Lower lobe of right lung (tissue), 2 donors: ENCODE data around the gene ROBO1. TPM values are rescaled to one million over a fixed set of nuclear protein-coding genes. Genes with fewer than 3 reads are reported as not detected.

Experiments
- ATAC-seq, 2 donors: fragments of 200-7000 bp; cut with Tn5 transposase; one replicate each; pipeline ENCODE4 v1.9.1; 2020 to 2022; ENCODE audit warnings: mild to moderate bottlenecking in 2 of 2, moderate library complexity in 2 of 2
- DNase-seq: peaks from one replicate; pipeline ENCODE4 v3.0.0-alpha.2; 2020
- H3K27ac ChIP-seq: fragments of 200-600 bp; one replicate; pipeline ENCODE4 v1.8.0; 2022
- H3K27me3 ChIP-seq: fragments of 200-600 bp; one replicate; pipeline ENCODE4 v1.8.0; 2022; ENCODE audit warnings: low read depth
- H3K36me3 ChIP-seq: fragments of 200-600 bp; one replicate; pipeline ENCODE4 v1.8.0; 2022; ENCODE audit warnings: mild to moderate bottlenecking
- H3K4me1 ChIP-seq: fragments of 200-600 bp; one replicate; pipeline ENCODE4 v1.8.0; 2022
- H3K4me3 ChIP-seq: fragments of 200-600 bp; one replicate; pipeline ENCODE4 v1.8.0; 2022; ENCODE audit warnings: mild to moderate bottlenecking
- H3K9me3 ChIP-seq: fragments of 200-600 bp; one replicate; pipeline ENCODE4 v1.8.0; 2022
- intact Hi-C: fragments of 100-400 bp; cut with DNase I; formaldehyde crosslinking; loops from one replicate; pipeline ENCODE4 v1.11.0; 2022
- total RNA-seq: library from RNA; stranded (reverse); fragmentation: NEBNext Ultra II Directional; extraction: Animal tissue kit (Norgen Biotek cat#: 25700); gene quantifications from one replicate; pipeline ENCODE4 v1.2.1, GENCODE V29; 2021
- TF ChIP-seq, protein P1 (sequence below): fragments of 200-600 bp; IDR thresholded peaks from one replicate; pipeline ENCODE4 v1.8.0; 2022; ENCODE audit warnings: antibody characterized with exemption, mild to moderate bottlenecking
- donor health status: DM: no; HTN: yes; CAD: no; lungs with severe emphysema.

ROBO1 gene
- total RNA-seq, 1 donor from 2014 or later = 14.8 TPM

DNA sequence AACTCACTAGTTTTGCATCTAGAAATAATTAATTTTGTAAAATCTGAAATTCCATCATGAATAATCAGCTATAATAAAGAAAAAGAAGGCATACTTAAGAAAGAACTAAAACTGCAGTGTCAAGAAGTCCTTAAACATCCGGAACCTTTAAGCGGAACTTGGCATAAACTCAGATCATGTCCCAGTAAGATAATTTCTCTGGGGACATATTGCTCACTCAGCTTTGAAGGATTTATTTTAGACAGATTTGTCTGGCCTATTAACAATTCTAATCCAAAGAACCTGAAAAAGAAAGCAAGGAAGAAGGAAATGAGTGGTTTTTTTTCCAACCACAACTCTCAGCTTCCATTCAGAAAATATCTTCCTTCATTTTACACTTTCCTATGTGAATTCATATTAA, 850.3 kb downstream of the ROBO1 start:
- H3K4me3 ChIP-seq = no peak overlapping the region
- H3K27ac ChIP-seq = no peak overlapping the region
- H3K4me1 ChIP-seq = no peaks in the 10 kb centered on the region

DNA sequence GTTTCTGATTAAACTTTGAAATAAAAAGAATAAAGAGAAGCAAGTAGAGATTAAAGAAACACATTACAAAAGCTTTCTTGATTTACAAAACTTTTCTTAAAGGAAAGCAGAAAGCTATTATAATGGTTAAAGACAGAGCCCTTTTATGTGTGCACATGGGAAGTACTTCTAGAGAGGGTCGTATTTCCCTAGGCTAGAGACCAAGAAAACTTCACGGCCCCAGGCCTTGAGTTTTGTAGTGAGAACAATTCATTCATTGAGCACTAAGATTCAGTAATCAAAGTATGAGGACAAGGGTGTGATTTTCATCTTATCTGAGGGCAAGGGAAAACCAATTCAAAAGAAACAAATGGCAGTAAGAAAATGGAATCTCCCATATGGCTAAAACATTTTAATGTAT, 854.1 kb downstream of the ROBO1 start:
- intact Hi-C loops = no loop called here
- Histone ChIP-seq H3K9me3 (no peaks in the 10 kb centered on the region), H3K4me1 (no peaks in the 10 kb centered on the region), H3K4me3 (no peak overlapping the region), H3K27ac (no peak overlapping the region), H3K27me3 (no peaks in the 10 kb centered on the region), H3K36me3 (no peaks in the 10 kb centered on the region)
- no peak for DNase-seq
- TF ChIP-seq, protein P1, sequence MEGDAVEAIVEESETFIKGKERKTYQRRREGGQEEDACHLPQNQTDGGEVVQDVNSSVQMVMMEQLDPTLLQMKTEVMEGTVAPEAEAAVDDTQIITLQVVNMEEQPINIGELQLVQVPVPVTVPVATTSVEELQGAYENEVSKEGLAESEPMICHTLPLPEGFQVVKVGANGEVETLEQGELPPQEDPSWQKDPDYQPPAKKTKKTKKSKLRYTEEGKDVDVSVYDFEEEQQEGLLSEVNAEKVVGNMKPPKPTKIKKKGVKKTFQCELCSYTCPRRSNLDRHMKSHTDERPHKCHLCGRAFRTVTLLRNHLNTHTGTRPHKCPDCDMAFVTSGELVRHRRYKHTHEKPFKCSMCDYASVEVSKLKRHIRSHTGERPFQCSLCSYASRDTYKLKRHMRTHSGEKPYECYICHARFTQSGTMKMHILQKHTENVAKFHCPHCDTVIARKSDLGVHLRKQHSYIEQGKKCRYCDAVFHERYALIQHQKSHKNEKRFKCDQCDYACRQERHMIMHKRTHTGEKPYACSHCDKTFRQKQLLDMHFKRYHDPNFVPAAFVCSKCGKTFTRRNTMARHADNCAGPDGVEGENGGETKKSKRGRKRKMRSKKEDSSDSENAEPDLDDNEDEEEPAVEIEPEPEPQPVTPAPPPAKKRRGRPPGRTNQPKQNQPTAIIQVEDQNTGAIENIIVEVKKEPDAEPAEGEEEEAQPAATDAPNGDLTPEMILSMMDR = no peak
- ATAC-seq = no peak

More for the DNA sequence above, 850.3 kb downstream of the ROBO1 start:
- Histone ChIP-seq H3K36me3 (no peaks in the 10 kb centered on the region), H3K27me3 (no peaks in the 10 kb centered on the region), H3K9me3 (no peaks in the 10 kb centered on the region)
- TF ChIP-seq, protein P1 = no peak
- intact Hi-C loops = no loop called here
- DNase-seq (no peak), ATAC-seq (no peak)

DNA sequence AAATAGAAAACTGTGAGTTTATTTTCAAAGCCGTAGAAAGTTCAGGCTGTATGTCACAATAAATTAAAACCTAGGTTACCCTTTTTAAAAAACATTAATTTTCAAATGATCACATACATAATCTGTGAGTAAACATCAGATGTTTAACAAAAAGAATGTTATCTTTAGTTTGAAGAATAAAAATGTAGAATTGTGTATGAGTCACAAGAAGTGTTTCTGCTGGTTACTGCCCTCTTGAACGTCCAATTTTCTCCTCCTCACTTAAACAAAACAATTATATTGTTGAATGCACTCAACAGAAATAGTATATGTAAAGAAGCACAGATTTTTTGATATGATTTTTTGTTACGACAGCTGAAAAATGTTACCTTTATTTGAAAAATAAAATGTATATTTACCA, 855.1 kb downstream of the ROBO1 start:
- Histone ChIP-seq H3K4me3 (no peak overlapping the region), H3K4me1 (no peaks in the 10 kb centered on the region), H3K27me3 (no peaks in the 10 kb centered on the region), H3K27ac (no peak overlapping the region), H3K36me3 (no peaks in the 10 kb centered on the region), H3K9me3 (no peaks in the 10 kb centered on the region)
- DNase-seq = no peak
- TF ChIP-seq, protein P1 = no peak
- no peak for ATAC-seq
- intact Hi-C loops = no loop called here

DNA sequence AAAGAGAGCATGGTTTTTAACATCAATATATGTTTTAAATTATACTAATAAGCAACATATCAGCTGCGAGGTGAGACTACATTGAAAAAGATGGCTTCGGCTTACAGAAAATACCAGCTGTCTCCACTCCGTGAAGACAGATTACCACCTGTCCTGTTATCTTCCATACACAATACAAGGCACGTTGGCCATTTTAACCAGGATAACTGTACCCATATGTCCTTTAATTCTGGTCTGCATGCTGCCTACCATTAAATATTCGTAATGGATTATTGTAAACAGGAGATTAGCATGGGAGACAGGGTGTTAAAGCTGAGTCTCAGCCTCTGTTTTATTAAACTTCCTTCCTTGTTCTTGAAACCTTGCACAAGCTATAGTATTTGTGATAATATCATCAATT, 855.5 kb downstream of the ROBO1 start:
- ATAC-seq = no peak
- no peaks in the 10 kb centered on the region for H3K36me3 ChIP-seq
- intact Hi-C loops = no loop called here
- H3K27ac ChIP-seq = no peak overlapping the region
- DNase-seq = no peak
- no peak overlapping the region for H3K4me3 ChIP-seq
- no peaks in the 10 kb centered on the region for H3K27me3 ChIP-seq
- TF ChIP-seq, protein P1 = no peak
- H3K9me3 ChIP-seq = no peaks in the 10 kb centered on the region
- no peaks in the 10 kb centered on the region for H3K4me1 ChIP-seq

DNA sequence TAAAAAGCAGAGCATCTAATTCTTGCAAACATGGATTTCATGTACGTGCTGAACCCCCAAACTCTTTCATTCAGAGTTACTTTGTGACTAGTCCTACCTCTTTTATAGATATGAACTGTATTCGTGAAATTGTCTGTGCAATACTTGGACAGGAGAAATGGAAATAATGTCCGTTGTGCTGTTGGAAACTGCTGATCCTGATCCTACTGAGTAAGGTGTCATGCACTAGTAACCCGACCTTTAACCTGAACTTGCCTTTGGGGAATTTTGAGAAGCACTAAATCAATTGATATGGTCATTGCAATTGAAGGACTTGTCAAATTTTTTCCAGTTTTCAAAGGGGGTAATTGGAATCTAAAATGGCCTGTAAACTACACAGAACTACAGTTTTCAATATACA, 856.4 kb downstream of the ROBO1 start:
- H3K27me3 ChIP-seq = no peaks in the 10 kb centered on the region
- no peak for ATAC-seq
- H3K9me3 ChIP-seq = no peaks in the 10 kb centered on the region
- H3K36me3 ChIP-seq = no peaks in the 10 kb centered on the region
- H3K4me1 ChIP-seq = no peaks in the 10 kb centered on the region
- intact Hi-C loops = no loop called here
- no peak overlapping the region for H3K4me3 ChIP-seq
- TF ChIP-seq, protein P1 = no peak
- DNase-seq = no peak
- no peak overlapping the region for H3K27ac ChIP-seq

DNA sequence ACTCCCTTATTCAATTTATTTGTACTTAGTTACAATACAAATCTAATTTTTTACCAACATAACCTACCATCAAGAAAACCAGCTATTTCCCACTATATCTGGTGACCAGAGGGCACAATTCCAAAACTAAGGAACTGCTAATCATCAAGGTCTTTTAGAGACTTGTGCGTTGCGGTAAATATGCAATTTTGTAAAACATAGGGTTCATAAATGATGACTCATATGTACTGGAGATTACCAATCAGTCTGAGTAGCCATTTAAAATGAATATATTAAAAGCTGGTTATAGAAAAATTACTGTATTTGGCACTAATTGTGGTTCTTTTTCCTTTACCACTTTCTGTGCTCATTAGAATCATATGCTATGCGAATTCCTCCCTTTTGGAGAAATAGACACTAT, 859.6 kb downstream of the ROBO1 start:
- Histone ChIP-seq H3K9me3 (no peaks in the 10 kb centered on the region), H3K36me3 (no peaks in the 10 kb centered on the region), H3K27ac (no peak overlapping the region), H3K4me1 (no peaks in the 10 kb centered on the region), H3K27me3 (no peaks in the 10 kb centered on the region), H3K4me3 (no peak overlapping the region)
- TF ChIP-seq, protein P1 = no peak
- ATAC-seq (no peak), DNase-seq (no peak)
- intact Hi-C loops = no loop called here
